Measurements from ENCODE around the gene MTRFR.
"Not testable (repeated sequence)": the region's sequence is repeated elsewhere in the genome, so short reads cannot be mapped to it uniquely, and the experiment has no call there.

MTRFR gene

DNA sequence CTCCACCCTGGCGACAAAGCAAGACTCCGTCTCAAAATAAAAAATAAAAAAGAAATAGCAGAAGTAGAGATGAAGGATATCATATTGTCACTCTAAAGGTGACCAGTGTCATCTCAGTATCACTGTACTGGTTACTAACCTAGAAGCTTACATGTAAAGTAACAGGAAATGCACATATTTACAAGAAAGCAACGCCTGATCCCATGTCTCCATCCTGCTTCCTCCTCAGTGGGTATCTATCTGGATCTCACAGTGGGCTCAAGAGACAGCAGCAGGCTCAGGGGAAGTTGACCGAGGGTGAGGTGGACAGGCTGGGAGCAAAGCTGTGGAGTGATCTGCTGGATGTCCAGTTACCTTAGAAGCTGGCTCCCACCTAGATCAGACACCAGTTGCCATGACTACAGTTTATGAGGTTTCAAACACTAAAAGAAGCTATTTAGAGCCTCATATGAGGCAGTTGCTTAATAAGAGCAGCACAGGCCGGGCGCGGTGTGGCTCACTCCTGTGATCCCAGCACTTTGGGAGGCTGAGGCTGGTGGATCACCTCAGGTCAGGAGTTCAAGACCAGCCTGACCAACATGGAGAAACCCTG lies 10.5 kb downstream of the MTRFR start:
- Histone ChIP-seq H3K9me3 (ENCODE audit: severe bottlenecking) (no peaks in the 10 kb centered on the region), H3K27ac (no peak overlapping the region), H3K4me3 (ENCODE audit: low read depth, low read length) (no peak overlapping the region), H3K36me3 (peaks cover 44% of the 10 kb centered on the region), H3K27me3 (ENCODE audit: insufficient read depth, low read depth, severe bottlenecking) (no peaks in the 10 kb centered on the region)
- TF ChIP-seq, protein P1, sequence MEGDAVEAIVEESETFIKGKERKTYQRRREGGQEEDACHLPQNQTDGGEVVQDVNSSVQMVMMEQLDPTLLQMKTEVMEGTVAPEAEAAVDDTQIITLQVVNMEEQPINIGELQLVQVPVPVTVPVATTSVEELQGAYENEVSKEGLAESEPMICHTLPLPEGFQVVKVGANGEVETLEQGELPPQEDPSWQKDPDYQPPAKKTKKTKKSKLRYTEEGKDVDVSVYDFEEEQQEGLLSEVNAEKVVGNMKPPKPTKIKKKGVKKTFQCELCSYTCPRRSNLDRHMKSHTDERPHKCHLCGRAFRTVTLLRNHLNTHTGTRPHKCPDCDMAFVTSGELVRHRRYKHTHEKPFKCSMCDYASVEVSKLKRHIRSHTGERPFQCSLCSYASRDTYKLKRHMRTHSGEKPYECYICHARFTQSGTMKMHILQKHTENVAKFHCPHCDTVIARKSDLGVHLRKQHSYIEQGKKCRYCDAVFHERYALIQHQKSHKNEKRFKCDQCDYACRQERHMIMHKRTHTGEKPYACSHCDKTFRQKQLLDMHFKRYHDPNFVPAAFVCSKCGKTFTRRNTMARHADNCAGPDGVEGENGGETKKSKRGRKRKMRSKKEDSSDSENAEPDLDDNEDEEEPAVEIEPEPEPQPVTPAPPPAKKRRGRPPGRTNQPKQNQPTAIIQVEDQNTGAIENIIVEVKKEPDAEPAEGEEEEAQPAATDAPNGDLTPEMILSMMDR (IDR thresholded peaks at IDR 0.05; ENCODE audit: low read depth, low read length): no peak
- DNase-seq: no peak

DNA sequence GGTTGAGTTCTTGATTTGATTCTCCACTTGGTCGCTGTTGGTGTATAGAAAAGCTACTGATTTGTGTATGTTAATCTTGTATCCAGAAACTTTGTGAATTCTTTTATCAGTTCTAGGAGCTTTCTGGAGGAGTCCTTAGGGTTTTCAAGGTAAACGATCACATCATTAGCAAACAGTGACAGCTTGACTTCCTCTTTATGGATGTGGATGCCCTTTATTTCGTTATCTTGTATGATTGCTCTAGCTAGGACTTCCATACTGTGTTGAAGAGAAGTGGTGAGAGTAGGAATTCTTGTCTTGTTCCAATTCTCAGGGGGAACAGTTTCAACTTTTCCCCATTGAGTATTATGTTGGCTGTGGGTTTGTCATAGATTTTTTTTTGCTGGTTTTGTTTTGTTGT lies 12.4 kb downstream of the MTRFR start:
- Histone ChIP-seq H3K27ac (no peak overlapping the region), H3K36me3 (peaks cover 42% of the 10 kb centered on the region), H3K4me3 (ENCODE audit: low read depth, low read length) (no peak overlapping the region), H3K9me3 (ENCODE audit: severe bottlenecking) (peaks cover 6% of the 10 kb centered on the region), H3K27me3 (ENCODE audit: insufficient read depth, low read depth, severe bottlenecking) (no peaks in the 10 kb centered on the region)
- TF ChIP-seq, protein P1 (IDR thresholded peaks at IDR 0.05; ENCODE audit: low read depth, low read length): no peak
- DNase-seq: no peak

DNA sequence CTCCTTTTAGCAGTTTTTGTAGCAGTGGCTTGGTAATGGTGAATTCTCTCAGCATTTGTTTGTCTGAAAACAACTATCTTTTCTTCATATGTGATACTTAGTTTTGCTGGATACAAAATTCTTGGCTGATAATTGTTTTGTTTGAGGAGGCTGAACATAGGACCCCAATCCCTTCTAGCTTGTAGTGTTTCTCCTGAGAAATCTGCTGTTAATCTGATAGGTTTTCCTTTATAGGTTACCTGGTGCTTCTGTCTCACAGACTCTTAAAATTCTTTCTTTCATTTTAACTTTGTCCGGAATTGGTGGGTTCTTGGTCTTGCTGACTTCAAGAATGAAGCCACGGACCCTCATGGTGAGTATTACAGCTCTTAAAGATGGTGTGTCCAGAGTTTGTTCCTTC lies 14.9 kb downstream of the MTRFR start:
- not testable (repeated sequence) for H3K27me3 ChIP-seq (ENCODE audit: insufficient read depth, low read depth, severe bottlenecking); DNase-seq; H3K9me3 ChIP-seq (ENCODE audit: severe bottlenecking); H3K27ac ChIP-seq; H3K4me3 ChIP-seq (ENCODE audit: low read depth, low read length)
- peaks cover 33% of the 10 kb centered on the region for H3K36me3 ChIP-seq

DNA sequence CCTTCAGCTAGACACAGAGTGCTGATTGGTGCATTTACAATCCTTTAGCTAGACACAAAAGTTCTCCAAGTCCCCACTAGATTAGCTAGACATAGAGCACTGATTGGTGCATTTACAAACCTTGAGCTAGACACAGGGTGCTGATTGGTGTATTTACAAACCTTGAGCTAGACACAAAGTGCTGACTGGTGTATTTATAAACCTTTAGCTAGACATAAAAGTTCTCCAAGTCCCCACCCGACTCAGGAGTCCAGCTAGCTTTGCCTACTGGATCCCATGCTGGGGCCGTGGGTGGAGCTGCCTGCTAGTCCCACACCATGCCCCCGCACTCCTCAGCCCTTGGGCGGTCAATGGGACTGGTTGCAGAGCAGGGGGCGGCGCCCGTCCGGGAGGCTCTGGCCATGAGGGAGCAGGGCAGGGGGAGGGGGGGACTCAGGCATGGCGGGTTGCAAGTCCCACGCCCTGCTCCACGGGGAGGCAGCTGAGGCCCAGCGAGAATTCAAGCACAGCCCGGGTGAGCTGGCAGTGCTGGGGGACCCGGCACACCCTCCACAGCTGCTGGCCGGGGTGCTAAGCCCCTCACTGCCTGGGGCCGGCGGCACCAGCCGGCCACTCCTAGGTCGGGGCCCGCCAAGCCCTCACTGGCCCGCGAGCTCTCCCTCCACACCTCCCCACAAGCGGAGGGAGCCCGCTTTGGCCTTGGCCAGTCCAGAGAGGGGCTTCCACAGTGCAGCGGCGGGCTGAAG lies 15.9 kb downstream of the MTRFR start:
- not testable (repeated sequence) for H3K27me3 ChIP-seq (ENCODE audit: insufficient read depth, low read depth, severe bottlenecking); DNase-seq; H3K9me3 ChIP-seq (ENCODE audit: severe bottlenecking); H3K27ac ChIP-seq; H3K4me3 ChIP-seq (ENCODE audit: low read depth, low read length)
- H3K36me3 ChIP-seq: peaks cover 42% of the 10 kb centered on the region

DNA sequence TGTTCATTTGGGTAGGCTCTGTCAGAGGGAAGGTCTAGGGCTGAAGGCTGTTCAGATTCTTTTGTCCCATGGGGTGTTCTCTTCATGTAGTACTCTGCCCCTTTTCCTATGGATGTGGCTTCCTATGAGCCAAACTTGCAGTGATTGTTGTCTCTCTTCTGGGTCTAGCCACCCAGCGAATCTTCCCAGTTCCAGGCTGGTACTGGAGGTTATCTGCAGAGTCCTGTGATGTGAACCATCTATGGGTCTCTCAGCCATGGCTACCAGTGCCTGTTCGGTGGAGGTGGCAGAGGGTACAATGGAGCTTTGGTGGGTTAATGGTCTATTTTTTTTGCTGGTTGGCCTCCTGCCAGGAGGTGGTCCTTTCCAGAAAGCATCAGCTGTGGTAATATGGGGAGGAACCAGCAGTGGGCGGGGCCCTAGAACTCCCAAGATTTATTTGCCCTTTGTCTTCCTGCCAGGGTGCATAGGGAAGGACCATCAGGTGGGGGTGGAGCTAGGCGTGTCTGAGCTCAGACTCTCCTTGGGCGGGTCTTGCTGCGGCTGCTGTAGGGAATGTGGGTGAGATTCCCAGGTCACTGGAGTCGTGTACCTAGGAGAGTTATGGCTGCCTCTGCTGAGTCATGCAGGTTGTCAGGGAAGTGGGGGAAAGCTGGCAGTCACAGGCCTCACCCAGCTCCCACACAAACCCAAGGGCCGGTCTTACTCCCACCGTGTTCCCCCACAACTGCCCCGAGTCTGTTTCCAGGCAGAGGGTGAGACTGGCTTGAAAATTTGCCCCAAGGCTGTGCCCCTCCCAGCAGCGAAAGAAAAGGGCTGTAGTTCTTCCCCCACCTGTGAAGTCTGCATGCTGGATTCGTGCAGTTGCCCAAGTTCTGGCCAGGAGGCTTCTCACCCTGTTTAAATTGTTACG lies 17.5 kb downstream of the MTRFR start:
- H3K36me3 ChIP-seq: peaks cover 56% of the 10 kb centered on the region
- H3K9me3 ChIP-seq (ENCODE audit: severe bottlenecking): peaks cover 8% of the 10 kb centered on the region
- no peaks in the 10 kb centered on the region for H3K27me3 ChIP-seq (ENCODE audit: insufficient read depth, low read depth, severe bottlenecking)
- peak overlapping the region; percentile 75 for H3K27ac ChIP-seq
- TF ChIP-seq, protein P1 (IDR thresholded peaks at IDR 0.05; ENCODE audit: low read depth, low read length): no peak
- DNase-seq: peak; percentile 69
- no peak overlapping the region for H3K4me3 ChIP-seq (ENCODE audit: low read depth, low read length)

DNA sequence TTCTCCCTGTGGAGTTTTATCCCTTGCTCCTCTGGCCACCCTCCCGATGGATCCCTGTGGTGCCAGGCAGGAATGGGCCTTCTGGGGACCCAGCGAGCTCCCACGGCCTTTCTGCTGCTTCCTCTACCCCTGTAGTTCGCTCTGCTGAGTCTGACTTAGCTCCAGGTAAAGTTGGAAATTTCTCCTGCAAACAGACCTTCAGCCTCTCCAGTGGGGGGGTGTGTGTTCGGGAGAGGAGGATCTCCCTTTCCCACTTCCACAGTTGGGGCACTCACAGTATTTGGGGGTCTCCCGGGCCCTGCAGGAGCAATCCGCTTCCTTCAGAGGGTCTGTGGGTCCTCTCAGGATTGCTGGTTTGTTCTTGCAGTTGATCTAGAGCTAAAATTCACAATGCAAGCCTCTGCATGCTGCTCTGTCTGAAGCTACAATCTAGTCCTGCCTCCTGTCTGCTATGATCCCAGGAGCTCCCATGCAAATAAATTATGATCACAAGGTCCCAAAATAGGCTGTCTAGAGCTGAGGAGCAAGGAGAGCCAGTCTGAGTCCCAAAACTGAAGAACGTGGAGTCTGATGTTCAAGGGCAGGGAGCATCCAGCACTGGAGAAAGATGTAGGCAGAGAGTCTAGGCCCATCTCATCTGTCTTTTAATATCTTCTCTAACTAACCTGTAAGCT lies 18.3 kb downstream of the MTRFR start:
- peaks cover 58% of the 10 kb centered on the region for H3K36me3 ChIP-seq
- TF ChIP-seq, protein P1 (IDR thresholded peaks at IDR 0.05; ENCODE audit: low read depth, low read length): no peak
- H3K27me3 ChIP-seq (ENCODE audit: insufficient read depth, low read depth, severe bottlenecking): no peaks in the 10 kb centered on the region
- no peak overlapping the region for H3K4me3 ChIP-seq (ENCODE audit: low read depth, low read length)
- H3K9me3 ChIP-seq (ENCODE audit: severe bottlenecking): peaks cover 8% of the 10 kb centered on the region
- peak overlapping the region; percentile 75 for H3K27ac ChIP-seq
- no peak for DNase-seq

DNA sequence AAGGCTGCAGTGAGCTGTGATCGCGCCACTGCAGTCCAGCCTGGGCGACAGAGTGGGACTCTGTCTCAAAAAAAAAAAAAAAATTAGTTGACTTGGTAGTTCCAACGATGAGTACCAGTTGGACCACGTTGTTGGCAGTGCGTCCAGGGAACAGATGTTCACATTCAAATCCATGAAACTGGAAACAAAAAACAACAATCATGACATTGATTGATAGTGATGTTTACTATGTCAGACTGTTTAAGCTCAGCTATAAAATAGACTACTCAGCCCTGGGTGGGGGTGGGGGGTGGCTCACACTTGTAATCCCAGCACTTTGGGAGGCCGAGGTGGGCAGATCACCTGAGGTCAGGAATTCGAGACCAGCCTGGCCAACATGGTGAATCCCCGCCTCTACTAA lies 19.1 kb downstream of the MTRFR start:
- not testable (repeated sequence) for H3K4me3 ChIP-seq (ENCODE audit: low read depth, low read length); H3K9me3 ChIP-seq (ENCODE audit: severe bottlenecking); H3K27me3 ChIP-seq (ENCODE audit: insufficient read depth, low read depth, severe bottlenecking)
- H3K36me3 ChIP-seq: peaks cover 67% of the 10 kb centered on the region
- peak overlapping the region; percentile 75 for H3K27ac ChIP-seq
- DNase-seq: peak; percentile 51
